Eye (tissue), 1 donor: ENCODE data around the gene SEL1L.
"Not testable (repeated sequence)": the region's sequence is repeated elsewhere in the genome, so short reads cannot be mapped to it uniquely, and the experiment has no call there.

ENCODE experiments used
- DNase-seq: peaks from one replicate; pipeline ENCODE4 v3.0.0-alpha.2; 2015

The SEL1L gene

DNA sequence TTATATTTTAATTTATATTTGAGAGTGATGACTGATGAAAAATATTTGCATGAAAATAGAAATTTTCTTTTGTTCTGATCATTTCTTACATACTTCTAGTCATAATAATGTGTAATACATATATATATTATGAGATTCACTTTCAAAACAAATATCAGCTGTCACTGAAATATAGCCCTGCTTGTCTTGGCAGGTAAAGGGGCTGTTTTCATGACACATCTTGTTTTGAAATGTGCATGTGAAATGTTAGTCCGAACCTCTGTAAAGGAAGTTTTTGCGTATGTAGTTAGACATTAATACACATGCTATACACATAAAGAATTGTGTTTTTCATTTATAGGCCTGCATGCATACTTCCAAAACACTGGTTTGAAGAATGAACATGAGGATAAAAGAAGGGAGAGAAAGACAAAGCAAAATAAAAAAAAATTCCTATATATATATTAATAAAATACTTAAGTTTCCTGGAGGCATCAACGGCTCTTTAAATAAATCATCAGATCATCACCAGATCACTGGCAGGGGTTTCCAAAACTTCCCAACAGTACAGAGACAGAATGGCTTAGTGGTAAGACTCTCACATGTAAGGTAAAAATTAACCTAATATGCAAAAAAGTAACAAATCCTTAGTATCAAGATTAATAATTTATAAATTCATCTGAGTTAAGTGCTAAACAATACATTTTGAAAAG is 60.1 kb downstream of the SEL1L start:
- DNase-seq = no peak

DNA sequence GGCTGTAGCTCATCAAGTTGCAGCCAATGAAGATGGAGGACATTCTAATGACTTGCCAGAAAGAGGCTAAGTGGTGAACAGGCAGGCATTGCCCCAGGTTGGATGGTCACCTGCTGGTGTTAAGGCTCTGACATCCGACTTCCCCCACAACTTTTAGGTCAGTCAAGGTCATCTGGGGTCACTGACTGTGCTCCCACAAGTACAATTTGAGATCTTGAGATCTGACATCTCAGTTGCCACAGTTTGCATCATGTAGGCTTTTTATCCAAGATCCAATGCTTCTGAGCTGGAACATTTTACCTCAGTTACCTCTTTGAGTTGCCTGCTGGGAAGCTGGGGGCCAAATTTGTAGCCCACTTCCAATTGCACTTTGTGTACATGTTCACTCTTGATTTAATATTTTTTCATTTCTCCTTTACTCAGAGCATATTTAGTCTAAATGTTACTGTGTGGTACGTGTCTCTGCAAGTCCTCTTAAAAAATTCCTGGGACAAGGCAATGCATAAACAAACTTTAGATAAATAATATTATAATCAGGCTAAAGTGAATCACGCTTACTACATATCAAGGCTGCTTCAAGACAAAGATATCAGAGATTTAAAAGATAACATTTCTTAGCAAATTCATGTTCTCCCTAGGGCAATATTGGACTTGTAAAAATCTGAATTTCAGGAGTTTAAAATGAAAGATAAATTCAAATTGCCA is 61.4 kb downstream of the SEL1L start:
- DNase-seq = no peak

DNA sequence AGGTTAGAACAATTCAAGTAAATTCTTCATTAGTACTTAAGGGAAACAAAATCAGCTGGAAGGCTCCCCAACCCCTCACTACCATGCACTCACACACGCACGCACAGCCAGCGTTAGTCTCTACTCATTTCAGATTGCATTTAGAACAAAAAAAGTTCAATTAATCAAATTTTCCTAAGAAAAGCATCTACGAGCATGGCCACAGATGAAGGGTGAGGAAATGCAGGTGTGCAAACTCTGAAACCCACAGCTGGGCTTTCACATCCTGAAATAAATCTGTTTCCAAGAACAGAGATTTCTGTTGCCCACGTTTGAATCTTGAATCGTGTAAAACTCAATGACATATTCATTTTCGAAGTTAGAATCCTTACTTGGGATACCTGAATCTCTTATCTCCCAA is 62.6 kb downstream of the SEL1L start:
- no peak for DNase-seq

DNA sequence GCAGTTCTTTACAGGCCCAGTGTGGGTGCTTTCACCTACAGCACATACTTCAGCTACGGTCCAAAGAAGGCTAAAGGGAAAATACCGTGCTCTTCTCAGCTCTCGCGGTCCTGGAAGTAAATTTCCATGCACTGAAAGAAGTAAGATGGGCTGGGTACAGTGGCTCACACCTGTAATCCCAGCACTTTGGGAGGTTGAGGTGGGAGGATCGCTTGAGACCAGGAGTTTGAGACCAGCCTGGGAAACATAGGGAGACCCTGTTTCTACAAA is 63.2 kb downstream of the SEL1L start:
- not testable (repeated sequence) for DNase-seq

DNA sequence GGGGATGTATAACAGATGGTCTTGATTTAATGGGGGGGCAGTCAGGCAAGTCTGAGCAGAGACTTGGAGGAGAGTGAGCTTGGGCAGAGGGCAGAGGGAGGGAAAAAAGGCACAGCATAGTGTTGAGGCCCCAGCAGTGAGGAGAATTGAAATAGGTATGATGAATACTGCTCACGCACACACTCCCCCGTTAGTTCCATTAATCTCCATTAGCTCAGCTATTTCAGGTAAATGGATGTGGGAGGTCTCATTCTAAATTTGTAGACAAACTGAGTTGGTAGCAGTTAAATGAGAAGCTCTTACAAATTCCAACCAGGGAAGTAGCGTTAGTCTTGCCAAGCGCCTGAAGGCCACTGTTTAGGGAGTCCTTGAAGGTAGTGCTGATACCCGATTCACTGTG is 66.8 kb downstream of the SEL1L start:
- DNase-seq = no peak

DNA sequence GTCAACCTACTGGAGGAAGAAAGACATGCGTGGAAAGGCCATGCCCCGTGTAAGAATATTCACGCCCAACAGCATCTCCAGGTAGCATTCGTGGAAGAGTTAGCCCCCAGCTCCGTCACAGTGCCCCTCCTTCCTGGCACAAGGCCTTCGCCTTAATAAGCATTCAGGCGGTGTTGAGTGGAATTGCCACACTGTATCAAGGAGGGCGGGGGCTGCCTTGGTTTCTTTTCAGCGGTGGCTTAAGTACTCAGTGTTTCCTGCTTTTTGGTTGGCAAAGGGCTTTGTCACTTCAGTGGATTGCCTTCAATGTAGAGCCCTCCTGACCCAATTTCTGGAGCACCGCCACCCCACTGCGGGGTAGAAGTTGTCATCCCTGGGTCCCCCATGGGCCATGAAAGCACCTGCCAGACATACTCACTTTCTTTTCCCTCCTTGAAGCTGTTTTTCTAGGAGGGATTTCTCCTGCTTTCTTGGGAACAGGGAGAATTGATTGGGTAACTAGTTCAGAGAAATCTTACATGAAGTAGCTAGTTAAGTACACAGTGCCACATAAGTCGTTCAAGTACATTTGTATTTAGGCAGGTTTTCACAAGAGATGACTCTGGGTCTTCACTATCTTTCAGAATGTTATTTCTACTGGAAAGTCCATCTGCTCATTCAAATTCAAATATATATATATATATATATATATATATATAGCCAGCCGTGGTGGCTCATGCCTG is 68.0 kb downstream of the SEL1L start:
- no peak for DNase-seq

DNA sequence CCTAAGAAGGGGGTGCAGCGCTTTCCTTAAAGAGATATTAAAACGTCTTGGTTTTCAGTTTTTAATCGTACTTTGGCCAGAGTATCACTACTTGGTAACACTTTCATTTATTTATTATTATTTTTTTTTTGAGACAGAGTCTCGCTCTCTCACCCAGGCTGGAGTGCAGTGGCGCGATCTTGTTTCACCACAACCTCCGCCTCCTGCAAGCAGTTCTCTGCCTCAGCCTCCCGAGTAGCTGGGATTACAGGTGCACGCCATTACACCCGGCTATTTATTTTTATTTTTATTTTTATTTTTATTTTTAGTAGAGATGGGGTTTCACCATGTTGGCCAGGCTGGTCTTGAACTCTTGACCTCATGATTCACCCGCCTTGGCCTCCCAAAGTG is 68.7 kb downstream of the SEL1L start:
- DNase-seq = not testable (repeated sequence)

DNA sequence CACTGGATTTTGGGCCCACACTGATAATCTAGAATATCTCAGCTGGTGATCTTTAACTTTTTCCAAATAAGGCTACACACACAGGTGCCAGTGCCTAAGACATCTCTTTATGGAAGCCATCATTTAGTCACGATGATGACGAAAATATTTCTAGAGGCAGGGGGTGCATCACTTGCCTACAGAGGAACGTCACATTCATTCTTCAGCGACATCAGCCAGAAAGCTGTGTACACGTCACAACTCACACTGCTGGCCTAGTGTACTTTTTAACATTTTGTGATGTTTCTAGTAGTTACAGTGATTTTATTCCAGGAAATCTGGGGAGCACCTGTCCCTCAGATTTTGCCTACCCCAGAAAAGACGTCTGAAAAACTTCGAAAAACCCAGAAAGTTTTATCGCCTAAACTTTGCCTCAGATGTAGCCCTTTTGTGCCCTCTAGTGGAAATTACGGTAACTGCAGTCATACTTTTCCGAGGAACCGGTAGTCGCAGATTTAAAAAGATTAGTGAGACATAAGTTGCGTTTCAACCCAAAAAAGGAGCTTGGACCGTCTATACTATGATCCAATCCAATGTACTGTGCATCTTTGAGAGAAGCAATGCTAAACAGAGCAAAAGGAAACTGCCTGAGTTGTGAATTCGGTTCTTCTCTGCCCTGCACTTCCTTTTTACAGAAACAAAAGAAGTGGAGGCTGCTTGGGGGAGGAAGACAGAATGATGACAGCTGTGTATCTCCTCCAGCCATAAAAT is 69.2 kb downstream of the SEL1L start:
- peak; percentile 95 for DNase-seq

DNA sequence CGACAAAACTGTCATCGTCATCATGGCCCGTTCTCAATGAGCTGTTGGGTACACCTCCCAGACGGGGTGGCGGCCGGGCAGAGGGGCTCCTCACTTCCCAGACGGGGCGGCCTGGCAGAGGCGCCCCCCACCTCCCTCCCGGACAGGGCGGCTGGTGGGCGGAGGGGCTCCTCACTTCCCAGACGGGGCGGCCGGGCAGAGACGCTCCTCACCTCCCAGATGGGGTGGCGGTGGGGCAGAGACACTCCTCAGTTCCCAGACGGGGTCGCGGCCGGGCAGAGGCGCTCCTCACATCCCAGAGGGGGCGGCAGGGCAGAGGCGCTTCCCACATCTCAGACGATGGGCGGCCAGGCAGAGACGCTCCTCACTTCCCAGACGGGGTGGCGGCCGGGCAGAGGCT is 71.3 kb downstream of the SEL1L start:
- DNase-seq = not testable (repeated sequence)

DNA sequence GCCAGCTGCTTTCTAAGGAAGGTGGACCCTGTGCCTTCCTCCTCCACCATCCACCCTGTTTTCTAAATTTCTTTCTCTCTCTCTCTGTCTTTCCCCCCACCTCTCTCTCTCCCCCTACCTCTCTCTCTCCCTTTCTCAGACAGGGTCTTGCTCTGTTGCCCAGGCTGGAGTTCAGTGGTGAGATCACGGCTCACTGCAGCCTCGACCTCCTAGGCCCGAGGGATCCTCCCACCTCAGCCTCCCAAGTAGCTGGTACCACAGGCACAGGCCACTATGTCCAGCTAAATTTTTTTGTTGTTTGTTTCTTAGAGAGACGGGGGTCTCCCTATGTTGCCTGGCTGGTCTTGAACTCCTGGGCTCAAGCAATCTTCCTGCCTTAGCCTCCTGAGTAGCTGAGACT is 73.7 kb downstream of the SEL1L start:
- DNase-seq = no peak

DNA sequence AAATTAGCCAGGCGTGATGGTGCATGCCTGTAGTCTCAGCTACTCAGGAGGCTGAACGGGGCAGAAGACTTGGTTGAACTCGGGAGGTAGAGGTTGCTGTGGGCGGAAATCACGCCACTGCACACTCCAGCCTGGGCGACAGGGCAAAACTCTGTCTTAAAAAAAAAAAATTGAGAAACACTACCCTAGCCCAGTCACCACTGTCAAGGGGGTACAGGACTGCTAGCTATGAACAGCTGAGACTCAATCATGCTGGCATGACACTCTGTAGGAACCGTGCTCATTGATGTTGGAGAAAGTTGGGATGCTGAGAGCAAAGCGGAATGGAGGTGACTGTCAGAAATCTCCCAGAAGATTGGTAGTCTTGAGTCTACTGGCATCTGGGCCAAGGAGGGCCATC is 75.3 kb downstream of the SEL1L start:
- DNase-seq = no peak

DNA sequence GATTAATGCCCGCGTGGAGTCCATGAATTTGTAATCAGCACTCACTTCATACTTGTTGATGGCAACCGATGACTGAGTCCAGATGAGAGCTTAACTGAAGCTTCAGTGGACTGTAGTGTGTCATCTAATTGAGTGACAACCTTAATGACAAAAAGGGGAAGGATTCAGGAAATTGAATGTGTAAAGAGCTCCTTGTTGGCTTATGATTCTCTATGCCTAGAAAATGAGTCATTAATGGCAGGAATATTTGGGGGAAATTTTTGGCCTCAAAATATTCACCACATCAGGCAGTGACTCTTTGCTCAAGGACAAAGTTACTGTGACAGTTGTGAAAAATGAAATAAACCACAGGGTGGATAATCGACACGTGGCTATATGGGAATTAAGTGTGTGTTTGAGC is 78.3 kb downstream of the SEL1L start:
- DNase-seq = no peak

DNA sequence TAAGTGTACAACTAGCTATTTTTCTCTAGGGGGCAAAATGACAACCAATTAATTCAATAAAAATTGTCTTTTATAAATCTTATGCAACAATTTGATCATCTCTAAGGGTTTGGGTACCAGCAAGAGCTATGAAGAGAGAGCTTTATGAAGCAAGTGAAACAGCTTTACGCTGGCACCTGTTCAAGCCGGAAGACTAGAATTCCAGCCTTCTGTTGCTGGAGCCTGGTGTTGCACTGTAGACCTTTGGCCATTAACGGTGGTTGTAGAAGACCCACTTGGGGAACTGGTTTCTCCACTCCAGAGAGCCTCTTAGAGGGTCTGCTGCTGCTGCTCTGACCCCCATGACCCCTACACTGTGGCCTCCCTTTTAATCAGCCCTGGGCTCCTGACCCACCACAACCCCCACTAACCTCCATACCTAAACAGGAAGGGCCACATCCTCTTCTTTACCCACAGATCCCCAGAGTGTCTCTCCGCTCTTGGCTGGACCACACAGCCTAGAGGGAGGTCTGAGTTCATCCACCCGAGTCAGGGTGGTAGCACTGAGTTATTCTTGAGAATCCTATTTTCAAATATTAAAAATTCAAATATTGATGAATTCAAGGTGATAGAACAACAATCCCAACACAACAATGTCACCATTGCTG is 79.0 kb downstream of the SEL1L start:
- no peak for DNase-seq

DNA sequence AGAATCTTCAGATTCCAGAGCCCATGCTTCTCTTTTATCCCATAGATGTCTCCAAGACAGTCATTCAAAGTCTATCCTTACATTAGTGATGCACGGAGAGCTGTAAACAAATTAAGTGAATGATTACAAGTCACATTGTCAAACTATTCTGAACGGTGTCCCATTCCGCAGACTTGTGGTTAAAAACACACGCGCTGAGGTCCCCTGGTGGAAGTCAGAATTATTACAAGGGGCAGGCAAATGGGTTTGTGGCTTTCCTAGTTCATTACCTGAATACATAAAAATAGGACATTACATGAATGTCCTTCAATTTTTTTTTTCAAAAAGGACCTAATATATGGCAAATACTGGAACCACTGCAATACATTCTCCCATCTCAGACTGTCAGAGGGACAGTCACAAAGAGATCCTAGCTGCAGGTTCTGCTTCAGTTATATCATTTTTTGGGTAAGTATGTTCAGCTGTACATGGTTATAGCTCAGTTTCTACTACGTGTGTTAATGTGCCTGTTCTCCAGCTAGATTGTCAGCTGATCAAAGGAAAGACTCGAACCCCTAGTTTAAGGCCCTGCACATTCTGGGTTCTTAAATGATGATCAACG is 80.4 kb downstream of the SEL1L start:
- peak; percentile 90 for DNase-seq

DNA sequence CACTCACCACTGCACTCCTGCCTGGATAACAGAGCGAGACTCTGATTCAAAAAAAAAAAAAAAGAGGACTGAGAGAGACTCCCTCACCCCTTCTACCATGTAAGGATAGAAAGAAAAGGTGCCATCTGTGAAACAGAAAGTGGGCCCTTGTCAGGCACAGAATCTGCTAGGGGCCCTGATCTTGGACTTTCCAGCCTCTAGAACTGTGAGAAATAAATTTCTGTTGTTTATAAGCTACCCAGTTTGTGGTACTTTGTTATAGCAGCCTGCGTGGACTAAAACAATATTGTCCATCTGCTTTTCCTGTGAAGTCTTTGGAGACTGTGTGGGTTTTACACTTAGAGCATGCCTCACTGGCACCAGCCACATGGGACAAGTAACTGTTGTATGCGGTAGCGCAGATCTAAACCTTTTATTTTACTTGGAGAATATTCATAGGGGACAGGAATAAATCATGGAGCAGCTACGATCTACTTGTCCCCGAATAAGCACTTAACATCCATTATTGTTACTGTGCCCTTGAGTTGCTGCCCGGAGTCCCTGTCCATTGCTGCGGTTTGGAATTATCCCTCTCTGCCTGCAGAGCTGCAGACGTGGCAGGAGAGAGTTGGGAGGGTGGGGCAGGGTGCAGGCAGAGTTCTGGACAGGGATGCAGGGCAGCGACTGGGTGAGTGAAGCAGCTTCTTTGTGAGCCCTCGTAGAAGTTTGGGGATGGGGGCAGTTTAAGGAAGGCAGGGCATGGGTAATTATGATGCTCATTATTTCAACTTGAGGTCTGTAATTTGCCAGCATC is 81.1 kb downstream of the SEL1L start:
- DNase-seq = peak; percentile 62

DNA sequence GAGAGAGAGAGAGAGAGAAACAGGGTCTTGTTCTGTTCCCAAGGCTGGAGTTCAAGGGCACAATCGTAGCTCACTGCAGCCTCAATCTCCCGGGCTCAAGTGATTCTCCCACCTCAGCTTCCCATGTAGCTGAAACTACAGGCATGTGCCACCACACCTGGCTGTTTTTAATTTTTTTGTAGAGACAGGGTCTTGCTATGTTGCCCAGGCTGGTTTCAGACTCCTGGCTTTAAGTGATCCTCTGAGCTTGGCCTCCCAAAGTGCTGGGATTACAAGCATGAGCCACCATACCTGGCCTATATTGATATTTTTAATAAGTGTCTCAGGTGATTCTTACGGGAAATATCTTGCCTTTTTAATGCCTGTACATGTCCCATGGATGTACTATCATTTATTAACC is 82.7 kb downstream of the SEL1L start:
- DNase-seq = no peak

DNA sequence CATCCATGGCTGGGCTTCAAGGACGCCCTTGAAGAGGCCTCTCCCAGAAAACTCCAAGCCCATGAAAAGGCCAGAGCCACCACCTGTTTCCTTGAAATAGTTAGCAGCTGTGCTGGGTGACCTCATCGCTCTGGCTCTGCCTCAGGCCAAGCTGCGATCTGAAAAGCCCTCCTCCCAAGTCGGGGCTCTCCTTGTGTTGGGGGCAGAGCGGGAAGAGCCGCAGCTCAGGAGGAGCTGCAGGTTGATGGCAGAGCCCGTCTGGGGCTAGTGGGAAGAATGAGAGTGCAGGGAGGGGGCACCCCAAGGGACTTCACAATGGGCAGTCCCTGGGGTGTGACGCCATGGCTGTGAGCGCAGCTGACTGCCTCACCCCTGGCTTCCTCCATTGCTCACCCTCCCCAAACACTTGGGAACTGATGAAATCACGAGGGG is 83.5 kb downstream of the SEL1L start:
- peak; percentile 88 for DNase-seq

DNA sequence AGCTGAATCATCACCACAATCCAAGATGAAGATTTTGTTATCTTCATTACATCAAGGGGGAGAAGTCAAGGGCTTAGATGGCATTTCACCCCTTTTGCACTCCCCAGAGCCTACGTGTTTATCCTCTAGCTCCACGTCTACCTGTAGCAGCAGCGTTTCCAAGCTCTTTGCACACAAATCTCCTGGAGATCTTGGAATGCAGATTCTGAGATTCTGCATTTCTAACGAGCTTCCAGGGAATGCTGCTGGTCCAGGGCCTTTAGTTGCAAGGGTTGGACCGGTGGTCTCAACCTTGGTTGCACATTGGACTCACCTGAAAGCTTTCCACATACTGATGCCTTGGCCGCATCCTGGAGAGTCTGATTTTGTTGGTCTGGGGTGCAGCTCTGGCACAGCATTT is 84.1 kb downstream of the SEL1L start:
- no peak for DNase-seq

DNA sequence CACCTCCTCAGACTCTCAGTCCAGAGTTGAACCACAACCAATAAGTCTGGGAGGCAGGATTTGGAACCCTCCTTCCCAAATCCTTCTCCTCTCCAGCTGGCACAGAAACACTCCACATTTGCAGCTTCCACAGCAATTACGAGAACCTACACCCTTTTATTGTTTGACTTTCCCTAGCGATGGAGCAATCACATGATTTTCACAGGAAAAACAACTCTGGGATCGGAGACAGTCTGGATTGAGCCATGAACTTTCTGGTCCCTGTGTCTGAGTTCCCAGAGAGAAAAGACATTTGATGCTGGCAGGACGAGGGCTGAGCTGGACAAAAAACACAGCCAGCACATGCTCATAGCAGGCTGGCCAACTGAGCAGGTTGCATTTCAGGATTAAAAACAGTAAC is 84.5 kb downstream of the SEL1L start:
- no peak for DNase-seq

DNA sequence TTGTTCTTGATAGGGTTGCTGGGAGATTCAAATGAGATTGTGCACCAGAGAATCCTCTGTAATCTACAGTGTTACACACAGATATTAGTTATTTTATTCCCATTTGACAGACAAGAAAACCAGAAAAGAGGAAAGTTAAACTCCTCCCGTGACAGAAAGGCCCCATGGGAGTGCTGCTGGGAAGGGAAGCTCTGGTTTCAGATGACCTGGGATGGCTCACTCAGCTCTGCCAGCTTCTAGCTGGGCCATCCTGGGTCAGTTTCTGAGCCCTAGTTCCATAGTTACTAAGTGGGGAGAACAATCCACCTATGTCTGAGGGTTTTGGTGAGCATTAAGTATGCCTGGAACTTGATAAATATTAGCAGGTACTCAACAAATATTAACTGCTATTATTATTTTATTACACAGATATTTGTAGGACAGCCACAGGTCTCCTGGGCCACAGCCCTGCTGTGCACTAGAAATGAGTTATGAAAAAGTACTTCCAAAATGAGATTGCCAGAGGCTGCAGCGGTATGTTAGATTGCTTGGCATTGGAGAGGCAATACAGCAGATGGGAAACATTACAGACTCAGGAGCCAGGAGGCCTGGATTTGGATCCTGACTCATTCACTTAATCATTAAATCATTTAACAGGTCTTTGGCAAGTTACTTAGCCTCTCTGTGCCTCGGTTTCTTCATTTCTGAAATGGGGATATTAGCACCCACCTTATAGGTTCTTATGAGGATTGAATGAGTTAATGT is 86.5 kb downstream of the SEL1L start:
- DNase-seq = no peak
